Measurements from ENCODE around the gene FHOD3. TPM values are rescaled to one million over a fixed set of nuclear protein-coding genes. Genes with fewer than 3 reads are reported as not detected.

FHOD3 gene
- total and polyA plus RNA-seq, 7 experiments from 2014 or later = not detected

- no peaks in the 10 kb centered on the region for H3K4me1 Mint-ChIP-seq
- no peaks in the 10 kb centered on the region for H3K27me3 ChIP-seq (ENCODE audit: control insufficient read depth in 2 of 2, insufficient read depth in 2 of 2, low read length in 2 of 2)
- H3K27ac ChIP-seq (ENCODE audit: low read depth, low read length) = no peak overlapping the region
- peaks cover 0 to 30% (median 11%) of the 10 kb centered on the region in 5 donors for H3K27me3 Mint-ChIP-seq
- no peak overlapping the region for H3K27ac Mint-ChIP-seq
- H3K9me3 ChIP-seq (ENCODE audit: control insufficient read depth in 2 of 3, low read length in 3 of 3) = no peaks in the 10 kb centered on the region
- no peaks in the 10 kb centered on the region for H3K36me3 Mint-ChIP-seq
- H3K4me3 ChIP-seq (ENCODE audit: low read length) = no peak overlapping the region
- no peak for ATAC-seq
- CTCF ChIA-PET = no interaction called here
- H3K4me1 ChIP-seq (ENCODE audit: control insufficient read depth in 2 of 2, insufficient read depth in 2 of 2, low read length in 2 of 2) = no peaks in the 10 kb centered on the region
- DNase-seq = no peak
- H3K4me3 Mint-ChIP-seq = no peak overlapping the region
- POLR2A ChIA-PET = no interaction called here
- no peaks in the 10 kb centered on the region for H3K36me3 ChIP-seq (ENCODE audit: control insufficient read depth in 2 of 3, insufficient read depth in 3 of 3, low read length in 3 of 3)
- H3K9me3 Mint-ChIP-seq = peaks cover 0 to 4% (median 0%) of the 10 kb centered on the region in 11 donors
- intact Hi-C loops (cut with micrococcal nuclease) = no loop called here
Measured at GRCh38 chr18:36650906-36651305, 353.4 kb downstream of the FHOD3 start.

- H3K9me3 ChIP-seq (ENCODE audit: control insufficient read depth in 2 of 3, low read length in 3 of 3) = no peaks in the 10 kb centered on the region
- Mint-ChIP-seq H3K4me3 (no peak overlapping the region), H3K9me3 (peaks cover 0 to 4% (median 0%) of the 10 kb centered on the region in 11 donors), H3K4me1 (no peaks in the 10 kb centered on the region), H3K27ac (no peak overlapping the region), H3K36me3 (no peaks in the 10 kb centered on the region), H3K27me3 (peaks cover 6 to 40% (median 17%) of the 10 kb centered on the region in 5 donors)
- ATAC-seq (no peak), DNase-seq (no peak)
- H3K27ac ChIP-seq (ENCODE audit: low read depth, low read length) = no peak overlapping the region
- H3K4me3 ChIP-seq (ENCODE audit: low read length) = no peak overlapping the region
- no peaks in the 10 kb centered on the region for H3K27me3 ChIP-seq (ENCODE audit: control insufficient read depth in 2 of 2, insufficient read depth in 2 of 2, low read length in 2 of 2)
- ChIA-PET CTCF (no interaction called here), POLR2A (no interaction called here)
- no peaks in the 10 kb centered on the region for H3K36me3 ChIP-seq (ENCODE audit: control insufficient read depth in 2 of 3, insufficient read depth in 3 of 3, low read length in 3 of 3)
- no peaks in the 10 kb centered on the region for H3K4me1 ChIP-seq (ENCODE audit: control insufficient read depth in 2 of 2, insufficient read depth in 2 of 2, low read length in 2 of 2)
- intact Hi-C loops (cut with micrococcal nuclease) = no loop called here
Measured at GRCh38 chr18:36652503-36652902, 355.0 kb downstream of the FHOD3 start.

DNA sequence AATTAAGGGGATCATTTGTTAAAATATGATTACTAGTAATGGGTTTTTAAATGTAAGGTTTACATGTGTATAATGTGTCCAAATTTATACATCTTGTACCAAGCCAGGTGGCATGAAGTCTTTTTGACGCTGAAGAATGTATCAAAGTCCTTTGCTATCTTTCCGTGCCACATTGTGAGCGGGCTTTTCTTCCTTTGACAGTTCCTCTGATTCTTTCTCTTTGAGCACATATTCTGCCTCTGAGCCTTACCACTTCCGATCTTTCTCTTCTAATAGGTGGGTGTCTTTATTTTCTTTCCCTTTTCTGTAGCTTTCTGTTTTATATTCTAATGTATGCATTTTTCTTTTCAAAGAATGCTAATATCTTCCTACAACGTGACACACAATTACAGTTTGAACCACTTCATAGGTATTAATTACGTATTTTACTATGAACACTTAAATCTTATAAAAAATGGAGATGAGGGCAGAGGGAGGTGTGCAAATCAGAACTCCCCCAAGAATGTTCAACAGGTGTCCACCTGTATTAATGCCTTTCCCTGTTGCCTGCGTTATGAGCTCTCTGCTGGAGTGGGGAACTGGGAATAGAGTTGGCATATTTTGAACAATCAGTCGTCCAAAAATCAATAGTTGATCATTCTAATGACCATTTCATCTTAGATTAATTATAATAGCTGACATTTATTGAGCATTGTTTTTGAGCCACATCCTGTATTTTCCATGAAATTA is 355.8 kb downstream of the FHOD3 start:
- Mint-ChIP-seq H3K9me3 (peaks cover 0 to 4% (median 0%) of the 10 kb centered on the region in 11 donors), H3K4me1 (no peaks in the 10 kb centered on the region), H3K27ac (no peak overlapping the region), H3K36me3 (no peaks in the 10 kb centered on the region), H3K4me3 (no peak overlapping the region), H3K27me3 (peaks cover 6 to 32% (median 17%) of the 10 kb centered on the region in 5 donors)
- DNase-seq (no peak), ATAC-seq (no peak)
- Histone ChIP-seq H3K9me3 (ENCODE audit: control insufficient read depth in 2 of 3, low read length in 3 of 3) (no peaks in the 10 kb centered on the region), H3K27ac (ENCODE audit: low read depth, low read length) (no peak overlapping the region), H3K27me3 (ENCODE audit: control insufficient read depth in 2 of 2, insufficient read depth in 2 of 2, low read length in 2 of 2) (no peaks in the 10 kb centered on the region), H3K36me3 (ENCODE audit: control insufficient read depth in 2 of 3, insufficient read depth in 3 of 3, low read length in 3 of 3) (no peaks in the 10 kb centered on the region), H3K4me1 (ENCODE audit: control insufficient read depth in 2 of 2, insufficient read depth in 2 of 2, low read length in 2 of 2) (no peaks in the 10 kb centered on the region), H3K4me3 (ENCODE audit: low read length) (no peak overlapping the region)
- intact Hi-C loops (cut with micrococcal nuclease) = no loop called here
- ChIA-PET CTCF (no interaction called here), POLR2A (no interaction called here)

DNA sequence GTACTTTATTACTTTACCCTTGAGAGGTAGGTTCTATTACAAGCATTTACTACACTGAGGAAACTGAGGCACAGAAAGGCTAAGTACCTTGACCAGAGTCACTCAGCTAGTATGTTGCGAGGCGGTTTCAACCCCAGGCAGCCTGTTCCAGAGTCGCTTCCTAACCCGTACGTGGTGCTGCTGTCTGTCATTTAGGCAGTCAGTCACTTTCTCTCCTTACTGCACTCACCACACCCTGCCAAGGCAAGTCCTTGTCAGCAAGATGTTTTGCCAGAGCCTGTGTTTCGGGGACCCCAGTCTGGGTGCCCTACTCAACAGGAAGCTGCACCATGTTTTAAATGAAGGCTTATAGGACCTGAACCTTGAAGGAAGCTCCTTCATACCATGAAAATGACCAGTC is 356.4 kb downstream of the FHOD3 start:
- no peaks in the 10 kb centered on the region for H3K36me3 ChIP-seq (ENCODE audit: control insufficient read depth in 2 of 3, insufficient read depth in 3 of 3, low read length in 3 of 3)
- Mint-ChIP-seq H3K4me3 (no peak overlapping the region), H3K27me3 (peaks cover 6 to 34% (median 17%) of the 10 kb centered on the region in 5 donors), H3K4me1 (no peaks in the 10 kb centered on the region), H3K27ac (no peak overlapping the region), H3K9me3 (peaks cover 0 to 4% (median 0%) of the 10 kb centered on the region in 11 donors), H3K36me3 (no peaks in the 10 kb centered on the region)
- H3K4me3 ChIP-seq (ENCODE audit: low read length) = no peak overlapping the region
- no peak for ATAC-seq
- ChIA-PET POLR2A (no interaction called here), CTCF (no interaction called here)
- no peak for DNase-seq
- intact Hi-C loops (cut with micrococcal nuclease) = no loop called here
- H3K27me3 ChIP-seq (ENCODE audit: control insufficient read depth in 2 of 2, insufficient read depth in 2 of 2, low read length in 2 of 2) = no peaks in the 10 kb centered on the region
- H3K4me1 ChIP-seq (ENCODE audit: control insufficient read depth in 2 of 2, insufficient read depth in 2 of 2, low read length in 2 of 2) = no peaks in the 10 kb centered on the region
- H3K9me3 ChIP-seq (ENCODE audit: control insufficient read depth in 2 of 3, low read length in 3 of 3) = no peaks in the 10 kb centered on the region
- H3K27ac ChIP-seq (ENCODE audit: low read depth, low read length) = no peak overlapping the region

DNA sequence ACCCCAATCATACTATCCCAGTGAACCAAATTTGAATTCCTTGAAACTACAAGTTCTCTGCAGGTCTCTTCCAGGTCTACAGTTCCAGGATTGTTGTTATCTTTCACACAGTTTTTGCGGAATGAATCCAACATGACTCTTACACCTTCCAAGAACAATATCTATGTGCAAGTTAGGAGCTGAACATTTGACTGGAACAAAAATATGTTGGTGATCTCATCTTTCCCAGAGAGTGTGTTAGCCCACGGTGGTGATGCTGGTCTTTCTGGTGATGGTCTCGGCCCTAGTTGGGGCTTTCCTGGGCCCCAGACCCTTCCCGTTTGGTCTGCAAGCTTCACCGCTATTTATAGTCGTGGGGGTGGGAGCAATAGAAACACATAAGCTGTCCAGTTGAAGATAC is 357.6 kb downstream of the FHOD3 start:
- ChIA-PET CTCF (no interaction called here), POLR2A (interaction anchor here (0.6 kb wide), 1 partner anchor 29 kb away, joined by 6 read pairs; no protein-coding TSS in a partner anchor)
- Mint-ChIP-seq H3K27me3 (peaks cover 6 to 38% (median 17%) of the 10 kb centered on the region in 5 donors), H3K4me3 (no peak overlapping the region), H3K27ac (no peak overlapping the region), H3K36me3 (no peaks in the 10 kb centered on the region), H3K9me3 (no peaks in the 10 kb centered on the region), H3K4me1 (no peaks in the 10 kb centered on the region)
- no peak overlapping the region for H3K4me3 ChIP-seq (ENCODE audit: low read length)
- no peaks in the 10 kb centered on the region for H3K27me3 ChIP-seq (ENCODE audit: control insufficient read depth in 2 of 2, insufficient read depth in 2 of 2, low read length in 2 of 2)
- H3K4me1 ChIP-seq (ENCODE audit: control insufficient read depth in 2 of 2, insufficient read depth in 2 of 2, low read length in 2 of 2) = no peaks in the 10 kb centered on the region
- no peaks in the 10 kb centered on the region for H3K9me3 ChIP-seq (ENCODE audit: control insufficient read depth in 2 of 3, low read length in 3 of 3)
- no peak overlapping the region for H3K27ac ChIP-seq (ENCODE audit: low read depth, low read length)
- intact Hi-C loops (cut with micrococcal nuclease) = no loop called here
- ATAC-seq (no peak), DNase-seq (no peak)
- H3K36me3 ChIP-seq (ENCODE audit: control insufficient read depth in 2 of 3, insufficient read depth in 3 of 3, low read length in 3 of 3) = no peaks in the 10 kb centered on the region

GRCh38 chr18:36655930-36656329 is 358.4 kb downstream of the FHOD3 start:
- H3K36me3 ChIP-seq (ENCODE audit: control insufficient read depth in 2 of 3, insufficient read depth in 3 of 3, low read length in 3 of 3) = no peaks in the 10 kb centered on the region
- Mint-ChIP-seq H3K4me3 (no peak overlapping the region), H3K27me3 (peaks cover 5 to 45% (median 15%) of the 10 kb centered on the region in 5 donors), H3K27ac (no peak overlapping the region), H3K4me1 (no peaks in the 10 kb centered on the region), H3K36me3 (no peaks in the 10 kb centered on the region), H3K9me3 (peaks cover 0 to 5% (median 0%) of the 10 kb centered on the region in 11 donors)
- no peaks in the 10 kb centered on the region for H3K9me3 ChIP-seq (ENCODE audit: control insufficient read depth in 2 of 3, low read length in 3 of 3)
- DNase-seq (no peak), ATAC-seq (no peak)
- H3K27ac ChIP-seq (ENCODE audit: low read depth, low read length) = no peak overlapping the region
- H3K4me1 ChIP-seq (ENCODE audit: control insufficient read depth in 2 of 2, insufficient read depth in 2 of 2, low read length in 2 of 2) = no peaks in the 10 kb centered on the region
- POLR2A ChIA-PET = no interaction called here
- no peak overlapping the region for H3K4me3 ChIP-seq (ENCODE audit: low read length)
- H3K27me3 ChIP-seq (ENCODE audit: control insufficient read depth in 2 of 2, insufficient read depth in 2 of 2, low read length in 2 of 2) = no peaks in the 10 kb centered on the region
- CTCF ChIA-PET = no interaction called here
- intact Hi-C loops (cut with micrococcal nuclease) = no loop called here

GRCh38 chr18:36658611-36659010 is 361.1 kb downstream of the FHOD3 start:
- ATAC-seq (no peak), DNase-seq (no peak)
- Mint-ChIP-seq H3K4me1 (no peaks in the 10 kb centered on the region), H3K9me3 (peaks cover 0 to 5% (median 0%) of the 10 kb centered on the region in 11 donors), H3K36me3 (no peaks in the 10 kb centered on the region), H3K27ac (no peak overlapping the region), H3K4me3 (no peak overlapping the region), H3K27me3 (peaks cover 2 to 39% (median 13%) of the 10 kb centered on the region in 5 donors)
- H3K27ac ChIP-seq (ENCODE audit: low read depth, low read length) = no peak overlapping the region
- no peaks in the 10 kb centered on the region for H3K9me3 ChIP-seq (ENCODE audit: control insufficient read depth in 2 of 3, low read length in 3 of 3)
- CTCF ChIA-PET = no interaction called here
- intact Hi-C loops (cut with micrococcal nuclease) = no loop called here
- POLR2A ChIA-PET = no interaction called here
- no peaks in the 10 kb centered on the region for H3K36me3 ChIP-seq (ENCODE audit: control insufficient read depth in 2 of 3, insufficient read depth in 3 of 3, low read length in 3 of 3)
- H3K4me1 ChIP-seq (ENCODE audit: control insufficient read depth in 2 of 2, insufficient read depth in 2 of 2, low read length in 2 of 2) = no peaks in the 10 kb centered on the region
- no peak overlapping the region for H3K4me3 ChIP-seq (ENCODE audit: low read length)
- H3K27me3 ChIP-seq (ENCODE audit: control insufficient read depth in 2 of 2, insufficient read depth in 2 of 2, low read length in 2 of 2) = no peaks in the 10 kb centered on the region

All from naive thymus-derived CD4-positive, alpha-beta T cell (primary cell).